ENCODE measurements around the gene DHRS7C.

Gene DHRS7C

DNA sequence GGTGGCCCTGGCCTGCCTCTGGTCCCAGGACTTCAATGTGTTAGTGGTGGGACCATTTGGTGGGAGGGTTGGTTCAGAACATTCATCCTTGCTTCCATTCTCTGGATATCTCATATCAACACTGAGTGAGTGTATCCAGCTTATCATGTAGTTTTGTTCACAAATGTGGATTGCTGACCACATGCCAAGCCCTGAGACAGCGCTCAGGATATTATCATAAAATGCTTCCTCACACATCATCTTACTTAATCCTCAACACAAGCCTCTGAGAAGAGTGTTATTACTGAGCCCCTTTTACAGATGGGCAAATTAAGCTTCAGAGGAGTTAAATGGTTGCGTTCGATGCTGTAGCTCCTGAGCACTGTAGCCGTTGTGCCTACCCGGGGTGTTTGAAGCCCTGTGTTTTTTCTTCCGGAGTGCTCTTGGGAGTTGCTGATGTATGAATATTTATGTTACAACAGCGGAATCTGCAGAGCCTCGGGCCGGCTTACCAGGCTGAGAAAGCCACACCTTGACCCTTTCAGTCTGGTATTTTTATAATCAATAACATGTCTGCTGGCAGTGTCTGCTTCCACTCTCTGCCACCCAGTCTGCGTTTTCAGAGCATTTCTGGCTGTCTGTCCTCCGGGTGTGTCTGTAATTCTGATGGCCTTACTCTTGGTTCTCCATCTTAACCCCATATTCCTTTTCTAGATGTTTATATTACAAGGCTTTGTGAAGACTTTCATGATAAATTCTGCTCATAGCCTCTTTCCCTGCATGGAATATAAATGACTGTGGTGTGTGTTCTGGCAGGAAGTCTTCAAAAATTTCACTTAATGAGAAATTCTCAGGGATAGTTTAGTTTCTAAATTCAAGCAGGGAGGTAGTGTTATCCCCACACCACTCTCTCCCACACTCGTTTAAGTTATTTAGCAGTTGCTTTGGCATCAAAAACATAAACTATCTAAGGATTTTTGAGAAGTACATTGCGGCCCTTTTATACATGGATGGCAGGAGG is 37.2 kb upstream of the DHRS7C start:
- TF ChIP-seq, protein P1, sequence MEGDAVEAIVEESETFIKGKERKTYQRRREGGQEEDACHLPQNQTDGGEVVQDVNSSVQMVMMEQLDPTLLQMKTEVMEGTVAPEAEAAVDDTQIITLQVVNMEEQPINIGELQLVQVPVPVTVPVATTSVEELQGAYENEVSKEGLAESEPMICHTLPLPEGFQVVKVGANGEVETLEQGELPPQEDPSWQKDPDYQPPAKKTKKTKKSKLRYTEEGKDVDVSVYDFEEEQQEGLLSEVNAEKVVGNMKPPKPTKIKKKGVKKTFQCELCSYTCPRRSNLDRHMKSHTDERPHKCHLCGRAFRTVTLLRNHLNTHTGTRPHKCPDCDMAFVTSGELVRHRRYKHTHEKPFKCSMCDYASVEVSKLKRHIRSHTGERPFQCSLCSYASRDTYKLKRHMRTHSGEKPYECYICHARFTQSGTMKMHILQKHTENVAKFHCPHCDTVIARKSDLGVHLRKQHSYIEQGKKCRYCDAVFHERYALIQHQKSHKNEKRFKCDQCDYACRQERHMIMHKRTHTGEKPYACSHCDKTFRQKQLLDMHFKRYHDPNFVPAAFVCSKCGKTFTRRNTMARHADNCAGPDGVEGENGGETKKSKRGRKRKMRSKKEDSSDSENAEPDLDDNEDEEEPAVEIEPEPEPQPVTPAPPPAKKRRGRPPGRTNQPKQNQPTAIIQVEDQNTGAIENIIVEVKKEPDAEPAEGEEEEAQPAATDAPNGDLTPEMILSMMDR (IDR thresholded peaks at IDR 0.05; ENCODE audit: insufficient read depth, low read depth, low read length, missing control alignments): no peak
- no peak for DNase-seq (ENCODE audit: low read depth)
- H3K4me3 ChIP-seq (ENCODE audit: low read depth, low read length): no peak overlapping the region

DNA sequence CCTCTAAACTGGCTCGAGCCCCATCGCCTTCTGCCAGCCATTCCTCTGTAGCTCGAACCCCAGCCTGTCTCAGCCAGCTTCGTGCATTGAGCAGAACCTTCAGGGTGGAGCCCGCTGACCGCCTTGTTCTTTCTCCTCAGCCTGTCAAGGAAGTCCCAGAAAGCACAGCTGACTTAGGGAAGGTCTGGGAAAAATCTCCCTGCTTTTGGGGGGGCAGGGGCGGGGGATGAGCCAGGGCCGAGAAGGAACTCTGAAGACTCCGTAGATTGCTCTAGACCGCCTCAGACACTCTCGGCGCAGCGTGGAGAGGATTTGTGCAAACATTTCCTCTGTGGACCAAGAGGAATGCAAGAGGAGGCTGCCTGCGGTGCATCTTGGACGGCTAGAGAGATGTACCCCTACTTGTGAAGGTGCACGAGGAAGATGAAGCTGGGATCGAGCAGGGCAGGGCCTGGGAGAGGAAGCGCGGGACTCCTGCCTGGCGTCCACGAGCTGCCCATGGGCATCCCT is 34.3 kb upstream of the DHRS7C start, which contains the start of gene GLP2R:
Gene GLP2R, plus strand, starts transcription at position 284 of the 510 bp plus-strand sequence. Its CDS starts 140 bp downstream, at position 424.
- no peak within 1 kb of the TSS for H3K4me3 ChIP-seq (ENCODE audit: low read depth, low read length)
- DNase-seq (ENCODE audit: low read depth): no peak
- TF ChIP-seq, protein P1 (IDR thresholded peaks at IDR 0.05; ENCODE audit: insufficient read depth, low read depth, low read length, missing control alignments): no peak

DNA sequence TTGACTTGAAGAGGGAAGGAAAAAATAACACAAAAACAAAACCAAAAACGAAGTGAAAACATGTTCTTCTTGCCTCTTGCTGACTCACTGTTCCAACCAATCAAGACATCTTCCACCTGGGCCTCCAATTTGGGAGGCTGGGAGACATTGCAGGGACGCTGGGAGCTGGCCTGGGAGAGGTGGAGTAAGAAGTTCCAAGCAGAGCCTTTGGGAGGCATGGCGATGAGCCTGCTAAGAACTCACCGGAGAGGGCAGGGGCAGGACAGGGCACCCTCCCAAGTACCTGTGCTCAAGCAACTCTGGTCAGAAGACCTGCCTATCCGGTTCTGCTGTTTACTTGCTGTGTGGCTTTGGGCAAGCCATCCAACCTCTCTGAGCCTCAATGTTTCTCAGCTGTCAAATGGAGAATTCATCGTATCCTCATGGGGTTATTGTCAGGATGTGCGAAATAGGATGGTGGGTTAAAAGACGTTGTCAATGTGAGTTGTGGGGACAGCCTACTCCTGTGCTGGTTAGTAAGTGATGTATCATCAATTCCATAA is 33.5 kb upstream of the DHRS7C start:
- TF ChIP-seq, protein P1 (IDR thresholded peaks at IDR 0.05; ENCODE audit: insufficient read depth, low read depth, low read length, missing control alignments): no peak
- H3K4me3 ChIP-seq (ENCODE audit: low read depth, low read length): no peak overlapping the region
- no peak for DNase-seq (ENCODE audit: low read depth)

DNA sequence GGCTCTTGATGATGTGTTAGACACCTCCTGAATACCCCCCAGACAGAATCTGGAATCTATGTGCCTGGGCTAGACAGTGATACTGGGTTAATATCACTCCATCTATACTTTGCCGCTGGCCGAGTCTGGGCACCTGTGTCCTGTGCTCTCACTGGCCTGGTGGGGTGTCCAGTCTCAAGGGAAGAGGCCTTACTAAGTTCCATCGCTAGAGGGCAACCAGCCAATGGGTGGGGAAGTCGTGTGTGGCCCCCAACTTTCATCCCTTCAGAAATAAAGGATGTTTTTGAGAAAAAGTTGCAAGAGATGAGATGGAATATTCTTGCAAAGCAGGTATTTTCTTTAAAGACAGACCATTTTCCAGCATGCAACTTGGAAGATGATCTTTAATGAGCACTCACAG is 32.7 kb upstream of the DHRS7C start:
- H3K4me3 ChIP-seq (ENCODE audit: low read depth, low read length): no peak overlapping the region
- DNase-seq (ENCODE audit: low read depth): no peak
- TF ChIP-seq, protein P1 (IDR thresholded peaks at IDR 0.05; ENCODE audit: insufficient read depth, low read depth, low read length, missing control alignments): no peak

DNA sequence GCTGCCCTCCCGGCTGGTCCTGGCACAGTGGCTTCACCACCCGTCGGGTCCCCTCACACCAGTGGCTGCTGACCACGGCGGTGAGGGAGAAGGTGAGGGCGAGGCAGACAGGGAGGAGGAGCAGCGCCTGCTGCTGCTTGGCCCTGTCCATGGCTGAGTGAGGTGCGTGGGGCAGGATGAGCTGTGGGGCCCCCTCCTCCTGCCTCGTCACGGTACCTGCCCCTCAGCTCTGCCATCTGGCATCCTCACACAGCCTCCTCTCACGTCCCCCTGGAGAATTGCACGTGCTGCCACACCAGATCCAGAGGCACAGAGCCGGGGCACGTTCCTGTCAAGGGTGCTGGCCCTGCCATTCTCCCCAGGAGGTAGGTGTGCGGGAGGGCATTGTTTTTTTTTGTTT is 30.5 kb upstream of the DHRS7C start, which contains the start of gene GSG1L2:
Gene GSG1L2, minus strand, starts transcription at position 159 of the 400 bp plus-strand sequence. Its CDS starts 8 bp downstream, at position 151.
- no peak for DNase-seq (ENCODE audit: low read depth)
- no peak within 1 kb of the TSS for H3K4me3 ChIP-seq (ENCODE audit: low read depth, low read length)
- TF ChIP-seq, protein P1 (IDR thresholded peaks at IDR 0.05; ENCODE audit: insufficient read depth, low read depth, low read length, missing control alignments): no peak

DNA sequence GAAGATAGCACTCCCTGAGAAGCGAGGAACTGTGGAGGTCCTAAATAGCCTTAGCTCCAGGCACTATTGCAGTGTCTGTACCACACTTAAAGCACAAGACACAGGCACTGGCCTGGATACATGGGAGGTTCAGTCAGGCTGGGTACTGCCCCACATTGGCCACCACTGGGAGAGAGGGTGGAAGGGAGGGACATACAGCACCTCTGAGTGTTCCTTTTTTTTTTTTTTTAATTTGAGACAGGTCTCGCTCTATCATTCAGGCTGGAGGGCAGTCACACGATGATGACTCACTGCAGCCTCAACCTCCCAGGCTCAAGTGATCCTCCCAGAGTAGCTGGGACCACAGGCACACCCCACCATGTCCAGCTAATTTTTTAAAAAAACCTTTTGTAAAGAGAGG is 29.1 kb upstream of the DHRS7C start:
- no peak for DNase-seq (ENCODE audit: low read depth)
- H3K4me3 ChIP-seq (ENCODE audit: low read depth, low read length): no peak overlapping the region
- TF ChIP-seq, protein P1 (IDR thresholded peaks at IDR 0.05; ENCODE audit: insufficient read depth, low read depth, low read length, missing control alignments): no peak

Data from GM12865 (cell line).